Endothelial cell of umbilical vein (primary cell): ENCODE measurements around the gene ZRANB1. TPM values are rescaled to one million over a fixed set of nuclear protein-coding genes. Genes with fewer than 3 reads are reported as not detected.

Experiments
- BruUV-seq: library from RNA; stranded (reverse); fragments of 400-500 nt; replicated peaks from 2 replicates; lab custom pipeline; 2021; lab: Mats Ljungman, UMichigan
- CTCF ChIA-PET: fragments of 300-600, 350-600 bp; sonication (Branson Sonifier 250); formaldehyde crosslinking; loops from one replicate; lab custom pipeline; 2021; ENCODE audit warnings: antibody characterized with exemption, inconsistent platforms; lab: Charles Lee
- POLR2A ChIA-PET: fragments of 300-600, 350-600 bp; sonication (Branson Sonifier 250); formaldehyde crosslinking; loops from one replicate; lab custom pipeline; 2021; ENCODE audit warnings: antibody characterized with exemption, inconsistent platforms; lab: Charles Lee
- DNase-seq: peaks from one replicate; pipeline ENCODE4 v3.0.0-alpha.2; 2011; ENCODE audit warnings: low read depth, low spot score
- FAIRE-seq: peaks from 2 replicates; lab custom pipeline; 2011; peaks lifted over from hg19 to GRCh38; lab: Jason Lieb, UNC
- H2AFZ ChIP-seq: 2 replicates; pipeline ENCODE4 v1.6.0; 2012; ENCODE audit warnings: low read depth, low read length, control low read depth, inconsistent platforms
- H3K27ac ChIP-seq: 2 replicates; pipeline ENCODE4 v1.5.1; 2011; ENCODE audit warnings: low read depth, mild to moderate bottlenecking, control low read depth, low read length, moderate library complexity; ENCODE audit not compliant: insufficient read depth
- H3K27me3 ChIP-seq, 2 experiments: 2 replicates each; pipeline versions ENCODE4 v1.6.0 to v1.6.1; 2011; ENCODE audit warnings: low read length in 2 of 2, mixed read lengths in 1 of 2; ENCODE audit not compliant: control insufficient read depth in 2 of 2, insufficient read depth in 2 of 2
- H3K36me3 ChIP-seq, 2 experiments: 2 replicates in 1 of 2; 3 replicates in 1 of 2; pipeline ENCODE4 v1.5.1; 2011; ENCODE audit warnings: low read length in 2 of 2, mild to moderate bottlenecking in 1 of 2, moderate library complexity in 1 of 2; ENCODE audit not compliant: control insufficient read depth in 2 of 2, insufficient read depth in 2 of 2; ENCODE audit errors: extremely low read depth in 1 of 2
- H3K4me1 ChIP-seq: 3 replicates; pipeline ENCODE4 v1.5.1; 2011; ENCODE audit warnings: mild to moderate bottlenecking, low read length; ENCODE audit not compliant: control insufficient read depth, insufficient read depth; ENCODE audit errors: extremely low read depth
- H3K4me2 ChIP-seq: 2 replicates; pipeline ENCODE4 v1.6.1; 2011; ENCODE audit warnings: low read length, control low read depth, mixed read lengths; ENCODE audit not compliant: insufficient read depth
- H3K4me3 ChIP-seq, 3 experiments: fragments of 200-600 bp in 1 of 3; sonication (generic), shearing (Covaris generic) in 1 of 3; replicated peaks in 1 of 3; 2 replicates each; pipeline ENCODE4 v1.5.1; 2011 to 2016; ENCODE audit warnings: control low read depth in 3 of 3, low read length in 3 of 3, mild to moderate bottlenecking in 2 of 3, inconsistent platforms in 1 of 3, low read depth in 1 of 3, moderate library complexity in 1 of 3; ENCODE audit not compliant: insufficient read depth in 1 of 3
- H3K79me2 ChIP-seq: 2 replicates; pipeline ENCODE4 v1.6.0; 2012; ENCODE audit warnings: low read length, inconsistent platforms; ENCODE audit not compliant: control insufficient read depth, insufficient read depth
- H3K9ac ChIP-seq: replicated peaks from 2 replicates; pipeline ENCODE3; 2011; ENCODE audit warnings: low read length, control low read depth; ENCODE audit not compliant: insufficient read depth; ENCODE audit errors: extremely low read depth
- H3K9me1 ChIP-seq: replicated peaks from 3 replicates; pipeline ENCODE4 v1.6.0; 2011; ENCODE audit warnings: mild to moderate bottlenecking, low read length; ENCODE audit not compliant: control insufficient read depth, insufficient read depth; ENCODE audit errors: extremely low read depth
- H3K9me3 ChIP-seq: replicated peaks from 2 replicates; pipeline ENCODE4 v1.5.1; 2012; ENCODE audit warnings: low read length, inconsistent platforms; ENCODE audit not compliant: control insufficient read depth, insufficient read depth
- H4K20me1 ChIP-seq: replicated peaks from 2 replicates; pipeline ENCODE3; 2011; ENCODE audit warnings: mild to moderate bottlenecking, low read length; ENCODE audit not compliant: control insufficient read depth, insufficient read depth; ENCODE audit errors: extremely low read depth
- EZH2 ChIP-seq: IDR thresholded peaks from 2 replicates; pipeline ENCODE4 v1.6.1; 2012; ENCODE audit warnings: borderline replicate concordance, low read depth, mild to moderate bottlenecking, moderate library complexity, low read length, inconsistent platforms; ENCODE audit not compliant: severe bottlenecking
- FOS ChIP-seq: IDR thresholded peaks from 2 replicates; pipeline ENCODE4 v1.6.1; 2011; ENCODE audit warnings: mild to moderate bottlenecking, low read length, moderate library complexity, borderline replicate concordance; ENCODE audit not compliant: insufficient read depth
- GATA2 ChIP-seq: IDR thresholded peaks from 2 replicates; pipeline ENCODE4 v1.7.0; 2011; ENCODE audit warnings: low read depth, mild to moderate bottlenecking, moderate library complexity, mixed read lengths, low read length; ENCODE audit not compliant: insufficient read length, insufficient read depth
- JUN ChIP-seq: IDR thresholded peaks from 2 replicates; pipeline ENCODE4 v1.6.1; 2011; ENCODE audit warnings: borderline replicate concordance, low read depth; ENCODE audit not compliant: insufficient read length, insufficient read depth
- MAX ChIP-seq: IDR thresholded peaks from 2 replicates; pipeline ENCODE4 v1.6.1; 2011; ENCODE audit not compliant: insufficient read depth, insufficient read length
- MYC ChIP-seq: IDR thresholded peaks from one replicate; pipeline ENCODE4 v1.6.1; 2011; ENCODE audit warnings: mild to moderate bottlenecking, low read depth, low read length
- POLR2A ChIP-seq: IDR thresholded peaks from 2 replicates; pipeline ENCODE4 v1.6.1; 2012; ENCODE audit warnings: low read depth, mild to moderate bottlenecking, control low read depth, low read length
- POLR2AphosphoS5 ChIP-seq: IDR thresholded peaks from 2 replicates; pipeline ENCODE4 v1.6.1; 2012; ENCODE audit warnings: low read depth, mild to moderate bottlenecking, control low read depth, low read length, moderate library complexity; ENCODE audit not compliant: insufficient read depth
- dilution Hi-C: fragments of 300-500 bp; cut with MboI; formaldehyde crosslinking; loops from one replicate; pipeline ENCODE4 v1.15.0; 2019; ENCODE audit warnings: low sequenced_read_pairs; ENCODE audit not compliant: extremely low pct_ligation_motif_present
- intact Hi-C: fragments of 100-400 bp; cut with micrococcal nuclease; formaldehyde crosslinking; loops from one replicate; pipeline ENCODE4 v1.10.0; 2022
- polyA plus RNA-seq, 4 experiments: library from polyadenylated mRNA; depleted of rRNA in 3 of 4; stranded (reverse) in 3 of 4; unstranded in 1 of 4; fragments of >200 nt; gene quantifications; 2 replicates each; pipeline versions ENCODE4 v1.2.1 to v1.2.3, GENCODE V29; 2011 to 2012; ENCODE audit warnings: missing spikeins in 1 of 4
- total RNA-seq: library from RNA; stranded (reverse); gene quantifications from 2 replicates; pipeline ENCODE4 v1.2.3, GENCODE V29; 2021
- TF ChIP-seq, protein P1 (sequence below), 2 donors: IDR thresholded peaks; 1 replicate in 1 of 2; 2 replicates in 1 of 2; pipeline ENCODE4 v1.5.1; 2011; ENCODE audit warnings: low read length in 2 of 2, mild to moderate bottlenecking in 2 of 2, moderate library complexity in 2 of 2, control low read depth in 1 of 2, inconsistent platforms in 1 of 2, low read depth in 1 of 2; ENCODE audit not compliant: insufficient read depth in 1 of 2; ENCODE audit errors: extremely low read depth in 1 of 2

Gene ZRANB1
- total and polyA plus RNA-seq, 2 donors (not counting 3 experiments of a cell fraction or from before 2014, with no cell fraction given), result 6.2 to 17.7 TPM

GRCh38 chr10:124993736-124994451, 52.0 kb downstream of the ZRANB1 start:
- no peak overlapping the region for H3K4me3 ChIP-seq
- H2AFZ ChIP-seq, result no peak overlapping the region
- dilution Hi-C loops, result no loop called here
- no peaks in the 10 kb centered on the region for H3K27me3 ChIP-seq
- no peak overlapping the region for H3K9ac ChIP-seq
- no peak overlapping the region for H3K27ac ChIP-seq
- no peak overlapping the region for H3K4me2 ChIP-seq
- DNase-seq (no peak), FAIRE-seq (no peak)
- H3K79me2 ChIP-seq, result peaks cover 3% of the 10 kb centered on the region
- ChIA-PET CTCF (interaction anchor here (1.0 to 3.1 kb wide), 6 partner anchors 8 to 349 kb away, joined by 3 to 18 read pairs (median 6); no protein-coding TSS in a partner anchor), POLR2A (no interaction called here)
- no peaks in the 10 kb centered on the region for H3K9me3 ChIP-seq
- H4K20me1 ChIP-seq, result no peaks in the 10 kb centered on the region
- no TSS peak for BruUV-seq
- no peaks in the 10 kb centered on the region for H3K4me1 ChIP-seq
- H3K36me3 ChIP-seq, result peaks cover 35 to 63% of the 10 kb centered on the region in 2 experiments
- TF ChIP-seq POLR2AphosphoS5, result no peak
- no peak for TF ChIP-seq MAX
- no peak for TF ChIP-seq GATA2
- no peak for TF ChIP-seq MYC
- TF ChIP-seq, protein P1, sequence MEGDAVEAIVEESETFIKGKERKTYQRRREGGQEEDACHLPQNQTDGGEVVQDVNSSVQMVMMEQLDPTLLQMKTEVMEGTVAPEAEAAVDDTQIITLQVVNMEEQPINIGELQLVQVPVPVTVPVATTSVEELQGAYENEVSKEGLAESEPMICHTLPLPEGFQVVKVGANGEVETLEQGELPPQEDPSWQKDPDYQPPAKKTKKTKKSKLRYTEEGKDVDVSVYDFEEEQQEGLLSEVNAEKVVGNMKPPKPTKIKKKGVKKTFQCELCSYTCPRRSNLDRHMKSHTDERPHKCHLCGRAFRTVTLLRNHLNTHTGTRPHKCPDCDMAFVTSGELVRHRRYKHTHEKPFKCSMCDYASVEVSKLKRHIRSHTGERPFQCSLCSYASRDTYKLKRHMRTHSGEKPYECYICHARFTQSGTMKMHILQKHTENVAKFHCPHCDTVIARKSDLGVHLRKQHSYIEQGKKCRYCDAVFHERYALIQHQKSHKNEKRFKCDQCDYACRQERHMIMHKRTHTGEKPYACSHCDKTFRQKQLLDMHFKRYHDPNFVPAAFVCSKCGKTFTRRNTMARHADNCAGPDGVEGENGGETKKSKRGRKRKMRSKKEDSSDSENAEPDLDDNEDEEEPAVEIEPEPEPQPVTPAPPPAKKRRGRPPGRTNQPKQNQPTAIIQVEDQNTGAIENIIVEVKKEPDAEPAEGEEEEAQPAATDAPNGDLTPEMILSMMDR (IDR thresholded peaks at IDR 0.05; ENCODE audit: extremely low read depth in 1 of 2, insufficient read depth in 1 of 2, low read depth in 1 of 2, low read length in 2 of 2), result no peak
- no peak for TF ChIP-seq FOS
- no peak for TF ChIP-seq JUN
- no peak for TF ChIP-seq EZH2
- no peak for TF ChIP-seq POLR2A
- H3K9me1 ChIP-seq, result no peaks in the 10 kb centered on the region
- intact Hi-C loops, result loop anchor here (2.0 to 5.0 kb wide), 3 partner anchors 349 to 723 kb away; partner anchors contain the start of gene EDRF1
